Vagina (tissue), 2 donors: ENCODE results near the gene CENATAC.

Source experiments
- POLR2A ChIP-seq, 2 donors: fragments of 450-650 bp; IDR thresholded peaks; one replicate each; pipeline ENCODE4 v1.6.1; 2017; ENCODE audit warnings: antibody characterized with exemption in 2 of 2, mild to moderate bottlenecking in 2 of 2, moderate library complexity in 2 of 2
- POLR2AphosphoS5 ChIP-seq, 2 donors: sonication (generic); formaldehyde crosslinking; IDR thresholded peaks; one replicate each; pipeline ENCODE4 v1.9.0; 2017; ENCODE audit warnings: antibody characterized with exemption in 2 of 2, mild to moderate bottlenecking in 2 of 2, low read depth in 1 of 2; ENCODE audit not compliant: insufficient read depth in 1 of 2
- TF ChIP-seq, protein P1 (sequence below), 3 experiments: fragments of 450-650 bp in 2 of 3; fragments of 200-600 bp in 1 of 3; sonication (generic) in 1 of 3; IDR thresholded peaks; one replicate each; pipeline ENCODE4 v1.5.1; 2017 to 2019; ENCODE audit warnings: antibody characterized with exemption in 3 of 3, mild to moderate bottlenecking in 2 of 3, moderate library complexity in 2 of 3

DNA sequence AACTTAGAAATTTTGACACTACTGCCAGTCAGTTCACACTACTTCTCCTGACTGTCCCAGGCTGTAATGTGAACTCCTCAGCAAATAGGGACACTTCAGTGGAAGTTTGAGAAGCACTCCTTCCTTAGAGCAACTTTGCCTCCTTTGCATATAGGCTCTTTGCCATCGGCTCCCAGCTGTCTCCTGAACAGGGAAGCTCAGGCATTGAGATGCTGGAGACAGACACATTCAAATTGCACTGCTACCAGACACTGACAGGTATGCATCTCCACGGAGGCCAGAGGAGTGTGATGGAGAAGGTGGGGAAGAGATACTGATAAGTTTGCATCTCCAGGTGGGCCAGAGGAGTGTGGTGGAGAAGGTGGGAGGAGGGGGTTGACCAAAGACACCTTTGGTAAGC lies 22.1 kb downstream of the CENATAC start:
- TF ChIP-seq, protein P1, sequence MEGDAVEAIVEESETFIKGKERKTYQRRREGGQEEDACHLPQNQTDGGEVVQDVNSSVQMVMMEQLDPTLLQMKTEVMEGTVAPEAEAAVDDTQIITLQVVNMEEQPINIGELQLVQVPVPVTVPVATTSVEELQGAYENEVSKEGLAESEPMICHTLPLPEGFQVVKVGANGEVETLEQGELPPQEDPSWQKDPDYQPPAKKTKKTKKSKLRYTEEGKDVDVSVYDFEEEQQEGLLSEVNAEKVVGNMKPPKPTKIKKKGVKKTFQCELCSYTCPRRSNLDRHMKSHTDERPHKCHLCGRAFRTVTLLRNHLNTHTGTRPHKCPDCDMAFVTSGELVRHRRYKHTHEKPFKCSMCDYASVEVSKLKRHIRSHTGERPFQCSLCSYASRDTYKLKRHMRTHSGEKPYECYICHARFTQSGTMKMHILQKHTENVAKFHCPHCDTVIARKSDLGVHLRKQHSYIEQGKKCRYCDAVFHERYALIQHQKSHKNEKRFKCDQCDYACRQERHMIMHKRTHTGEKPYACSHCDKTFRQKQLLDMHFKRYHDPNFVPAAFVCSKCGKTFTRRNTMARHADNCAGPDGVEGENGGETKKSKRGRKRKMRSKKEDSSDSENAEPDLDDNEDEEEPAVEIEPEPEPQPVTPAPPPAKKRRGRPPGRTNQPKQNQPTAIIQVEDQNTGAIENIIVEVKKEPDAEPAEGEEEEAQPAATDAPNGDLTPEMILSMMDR (IDR thresholded peaks at IDR 0.05): no peak
- TF ChIP-seq POLR2A (IDR thresholded peaks at IDR 0.05) (no peak), POLR2AphosphoS5 (IDR thresholded peaks at IDR 0.05; ENCODE audit: insufficient read depth in 1 of 2, low read depth in 1 of 2) (no peak)
